ENCODE results near the gene SEMA5B.
A peak's percentile ranks its signal among the peaks of the same experiment; 100 is the strongest.

Gene SEMA5B

GRCh38 chr3:122960652-122961051 lies 66.9 kb downstream of the SEMA5B start:
- no peak overlapping the region for H3K4me3 ChIP-seq (ENCODE audit: low read length)

GRCh38 chr3:122959339-122959738 lies 68.2 kb downstream of the SEMA5B start:
- H3K4me3 ChIP-seq (ENCODE audit: low read length), result no peak overlapping the region
- DNase-seq (ENCODE audit: low read depth), result no peak
- no peak for TF ChIP-seq CTCF (conservative IDR thresholded peaks at IDR 0.05; ENCODE audit: low read depth, low read length)

More at GRCh38 chr3:122960652-122961051, 66.9 kb downstream of the SEMA5B start:
- no peak for TF ChIP-seq CTCF (conservative IDR thresholded peaks at IDR 0.05; ENCODE audit: low read depth, low read length)
- no peak for DNase-seq (ENCODE audit: low read depth)

- TF ChIP-seq CTCF (conservative IDR thresholded peaks at IDR 0.05; ENCODE audit: low read depth, low read length), result no peak
- DNase-seq (ENCODE audit: low read depth), result no peak
- no peak overlapping the region for H3K4me3 ChIP-seq (ENCODE audit: low read length)
These were observed 69.6 kb downstream of the SEMA5B start for GRCh38 chr3:122957707-122958689.

GRCh38 chr3:122956693-122957455 lies 70.7 kb downstream of the SEMA5B start:
- TF ChIP-seq CTCF (conservative IDR thresholded peaks at IDR 0.05; ENCODE audit: low read depth, low read length), result no peak
- no peak for DNase-seq (ENCODE audit: low read depth)
- H3K4me3 ChIP-seq (ENCODE audit: low read length), result no peak overlapping the region

- H3K4me3 ChIP-seq (ENCODE audit: low read length), result no peak overlapping the region
- no peak for TF ChIP-seq CTCF (conservative IDR thresholded peaks at IDR 0.05; ENCODE audit: low read depth, low read length)
- no peak for DNase-seq (ENCODE audit: low read depth)
These were observed 71.5 kb downstream of the SEMA5B start for GRCh38 chr3:122955916-122956692.

- H3K4me3 ChIP-seq (ENCODE audit: low read length), result no peak overlapping the region
- no peak for DNase-seq (ENCODE audit: low read depth)
- TF ChIP-seq CTCF (conservative IDR thresholded peaks at IDR 0.05; ENCODE audit: low read depth, low read length), result peak; percentile 37
These were observed 75.0 kb downstream of the SEMA5B start for GRCh38 chr3:122952520-122952919.

All from retinal pigment epithelial cell (primary cell).